ENCODE data around the gene HTRA3. TPM values are rescaled to one million over a fixed set of nuclear protein-coding genes. Genes with fewer than 3 reads are reported as not detected.

The HTRA3 gene
- total and polyA plus RNA-seq, 2 of the 8 experiments (the other 6 are each of a cell fraction or from before 2014, with no cell fraction given) = 3.2 to 5.8 TPM

- Histone ChIP-seq H2BK12ac (ENCODE audit: low read depth, low read length) (peak overlapping the region; percentile 44; the same call in 1 of the 2 replicates), H3K4me2 (ENCODE audit: insufficient read depth in 1 of 2, low read depth in 2 of 2, low read length in 2 of 2) (no peak overlapping the region), H3K56ac (replicated peaks; ENCODE audit: insufficient read length, low read depth, low read length) (no peak overlapping the region), H2BK5ac (ENCODE audit: low read depth, low read length) (no peak overlapping the region), H3K27ac (ENCODE audit: low read depth, low read length) (no peak overlapping the region), H3K4me3 (ENCODE audit: extremely low read depth in 1 of 4, insufficient read depth in 2 of 4, low read depth in 3 of 4, low read length in 4 of 4) (no peak overlapping the region), H3K4ac (replicated peaks; ENCODE audit: insufficient read length, low read depth, low read length) (no peak overlapping the region), H4K5ac (ENCODE audit: insufficient read length, low read depth, low read length) (no peak overlapping the region), H3K14ac (ENCODE audit: insufficient read length) (no peak overlapping the region), H2BK15ac (ENCODE audit: low read length) (no peak overlapping the region), H3K36me3 (ENCODE audit: control insufficient read depth in 2 of 4, insufficient read depth in 4 of 4, low read length in 3 of 4) (no peaks in the 10 kb centered on the region), H2AFZ (ENCODE audit: low read length) (no peak overlapping the region), H3K9ac (replicated peaks in 1 of 4; ENCODE audit: extremely low read depth in 1 of 4, low read depth in 3 of 4, low read length in 3 of 4) (no peak overlapping the region), H2BK120ac (replicated peaks; ENCODE audit: low read depth, low read length) (no peak overlapping the region), H3K27me3 (replicated peaks in 1 of 4; ENCODE audit: control insufficient read depth in 3 of 4, extremely low read depth in 1 of 4, insufficient read depth in 3 of 4, low read length in 3 of 4) (no peaks in the 10 kb centered on the region), H3K23ac (ENCODE audit: insufficient read length) (no peak overlapping the region), H3K18ac (ENCODE audit: extremely low read depth, low read length) (no peak overlapping the region), H4K91ac (replicated peaks; ENCODE audit: insufficient read length, low read length) (no peak overlapping the region), H3K4me1 (replicated peaks in 1 of 4; ENCODE audit: control insufficient read depth in 3 of 4, insufficient read depth in 4 of 4, low read length in 3 of 4) (peaks cover 0 to 8% (median 4%) of the 10 kb centered on the region in 4 experiments; a peak in 4 of 7 replicates), H3K9me3 (ENCODE audit: insufficient read depth in 2 of 2, low read depth in 1 of 2, low read length in 1 of 2) (no peaks in the 10 kb centered on the region), H3K79me2 (ENCODE audit: control insufficient read depth in 1 of 2, insufficient read depth in 2 of 2, low read length in 2 of 2) (no peaks in the 10 kb centered on the region), H3K79me1 (ENCODE audit: low read depth, low read length) (no peaks in the 10 kb centered on the region), H3K23me2 (ENCODE audit: low read depth, low read length) (no peaks in the 10 kb centered on the region), H4K20me1 (replicated peaks in 1 of 2; ENCODE audit: control insufficient read depth in 1 of 2, insufficient read depth in 2 of 2, low read length in 2 of 2) (peaks cover 0 to 1% of the 10 kb centered on the region in 2 experiments), H4K8ac (ENCODE audit: extremely low read depth, insufficient read depth, low read length) (no peak overlapping the region), H2AK5ac (ENCODE audit: low read depth, low read length) (no peak overlapping the region), H2BK20ac (ENCODE audit: low read length) (no peak overlapping the region)
- ChIA-PET CTCF (ENCODE audit: partially characterized antibody) (interaction anchor here (4.7 kb wide), 1 partner anchor 139 kb away, joined by 48 read pairs; no protein-coding TSS in a partner anchor), POLR2A (ENCODE audit: partially characterized antibody) (no interaction called here)
- FAIRE-seq (no peak), DNase-seq (ENCODE audit: low read depth in 1 of 2, low spot score in 2 of 2) (no peak)
- WGBS, 2 experiments (ENCODE audit: extremely low coverage in 1 of 2, insufficient coverage in 1 of 2, insufficient read length in 1 of 2, insufficient replicate concordance in 2 of 2, low coverage in 1 of 2, low lambda C conversion rate in 2 of 2, missing lambda C conversion rate in 1 of 2) = 87% methylated on average over 10 of the region's 10 CpGs; no CpG with 5 or more reads in 1 of the 2 experiments
- TF ChIP-seq SUZ12 (IDR thresholded peaks at IDR 0.05; ENCODE audit: low read length) = no peak
- no peak for TF ChIP-seq SIN3A (conservative IDR thresholded peaks at IDR 0.05 in 1 of 2, IDR thresholded peaks at IDR 0.05 in 1 of 2; ENCODE audit: low read depth in 1 of 2, low read length in 2 of 2)
These were observed 6.2 kb upstream of the HTRA3 start for GRCh38 chr4:8263397-8263796.

Data from H1 (cell line).